Activated CD4-positive, alpha-beta T cell treated with anti-CD3 and anti-CD28 coated beads, Interleukin-2, amount 10 ng/mL, durations not matched to agents 24 days and 14 days (primary cell): ENCODE measurements around the gene TULP3. TPM values are rescaled to one million over a fixed set of nuclear protein-coding genes. Genes with fewer than 3 reads are reported as not detected.
A peak's percentile ranks its signal among the peaks of the same experiment; 100 is the strongest.
"Not testable (repeated sequence)": the region's sequence is repeated elsewhere in the genome, so short reads cannot be mapped to it uniquely, and the experiment has no call there.

Experiments used
- DNase-seq: peaks from one replicate; pipeline ENCODE4 v3.0.0; 2022
- H3K27ac Mint-ChIP-seq: one replicate; pipeline ENCODE4 v1.8.0; 2022; ENCODE audit warnings: mild to moderate bottlenecking, mixed read lengths
- H3K27me3 Mint-ChIP-seq: one replicate; pipeline ENCODE4 v1.8.0; 2022; ENCODE audit warnings: mixed read lengths
- H3K36me3 Mint-ChIP-seq: one replicate; pipeline ENCODE4 v1.8.0; 2022; ENCODE audit warnings: low read depth, mild to moderate bottlenecking, mixed read lengths
- H3K4me1 Mint-ChIP-seq: one replicate; pipeline ENCODE4 v1.8.0; 2021; ENCODE audit warnings: mixed read lengths
- H3K4me3 Mint-ChIP-seq: one replicate; pipeline ENCODE4 v1.8.0; 2022; ENCODE audit warnings: mild to moderate bottlenecking, moderate library complexity, mixed read lengths
- H3K9me3 Mint-ChIP-seq: one replicate; pipeline ENCODE4 v1.8.0; 2021; ENCODE audit warnings: mixed read lengths
- intact Hi-C: fragments of 100-400 bp; cut with micrococcal nuclease; formaldehyde crosslinking; loops from one replicate; pipeline ENCODE4 v1.15.1; 2023
- total RNA-seq: library from RNA; stranded (reverse); gene quantifications from 2 replicates; pipeline ENCODE4 v1.2.3, GENCODE V29; 2022

The TULP3 gene
- total RNA-seq, 1 donor from 2014 or later, result 7.8 TPM

GRCh38 chr12:2858944-2859421 is 31.7 kb upstream of the TULP3 start:
- intact Hi-C loops, result no loop called here

GRCh38 chr12:2860170-2860569 is 30.5 kb upstream of the TULP3 start:
- no peak for DNase-seq
- Mint-ChIP-seq H3K27ac (no peak overlapping the region), H3K27me3 (no peaks in the 10 kb centered on the region), H3K4me1 (no peaks in the 10 kb centered on the region), H3K4me3 (no peak overlapping the region), H3K36me3 (peaks cover 50% of the 10 kb centered on the region), H3K9me3 (no peaks in the 10 kb centered on the region)
- intact Hi-C loops, result no loop called here

More at GRCh38 chr12:2858944-2859421, 31.7 kb upstream of the TULP3 start:
- Mint-ChIP-seq H3K9me3 (no peaks in the 10 kb centered on the region), H3K4me3 (no peak overlapping the region), H3K27ac (no peak overlapping the region), H3K4me1 (no peaks in the 10 kb centered on the region), H3K27me3 (no peaks in the 10 kb centered on the region), H3K36me3 (peaks cover 40% of the 10 kb centered on the region)
- no peak for DNase-seq

DNA sequence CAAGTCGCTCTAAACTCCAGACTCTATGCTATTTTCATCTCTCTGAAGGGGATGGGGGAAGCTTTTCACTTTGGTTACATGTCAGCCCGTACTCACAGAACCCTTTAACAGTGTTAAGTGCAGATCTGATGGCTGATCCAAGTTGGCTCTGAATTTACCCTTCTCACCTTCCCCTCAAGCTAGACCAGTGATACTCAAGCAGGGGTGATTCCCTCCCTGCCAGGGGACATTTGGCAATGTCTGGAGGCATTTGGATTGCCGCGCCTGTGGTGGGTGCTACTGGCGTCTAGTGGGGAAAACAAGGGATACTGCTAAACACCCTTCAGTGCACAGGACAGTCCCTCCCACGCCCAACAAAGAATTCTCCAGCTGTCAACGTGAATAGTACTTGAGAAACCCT is 27.8 kb upstream of the TULP3 start:
- no peak overlapping the region for H3K4me3 Mint-ChIP-seq
- DNase-seq, result no peak
- intact Hi-C loops, result no loop called here
- no peaks in the 10 kb centered on the region for H3K9me3 Mint-ChIP-seq
- H3K27me3 Mint-ChIP-seq, result no peaks in the 10 kb centered on the region
- H3K36me3 Mint-ChIP-seq, result peaks cover 65% of the 10 kb centered on the region
- H3K4me1 Mint-ChIP-seq, result peaks cover 4% of the 10 kb centered on the region
- no peak overlapping the region for H3K27ac Mint-ChIP-seq

GRCh38 chr12:2863402-2863801 is 27.3 kb upstream of the TULP3 start:
- H3K4me3 Mint-ChIP-seq, H3K27me3 Mint-ChIP-seq, H3K4me1 Mint-ChIP-seq, DNase-seq, H3K27ac Mint-ChIP-seq, H3K9me3 Mint-ChIP-seq, intact Hi-C loops: not testable (repeated sequence)
- H3K36me3 Mint-ChIP-seq, result peaks cover 66% of the 10 kb centered on the region

DNA sequence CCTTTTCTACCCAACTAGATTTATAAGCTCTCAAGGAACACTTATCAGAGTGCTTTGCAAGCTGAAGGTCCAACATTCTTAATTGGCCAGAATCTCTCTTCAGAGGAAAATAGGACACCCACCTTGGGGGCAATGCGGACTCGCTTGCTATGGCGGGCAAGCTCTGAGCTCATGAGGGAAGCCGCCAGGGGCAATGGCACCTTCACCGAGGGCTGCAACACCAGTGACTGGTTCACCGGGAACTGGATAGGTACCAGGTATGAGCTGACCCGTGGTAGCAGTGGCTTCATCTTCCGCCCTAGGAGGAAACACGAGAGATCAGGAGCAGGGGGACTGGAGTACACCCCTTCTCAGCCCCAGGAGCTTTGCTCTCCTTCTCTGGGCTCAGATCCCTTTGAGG is 26.5 kb upstream of the TULP3 start:
- Mint-ChIP-seq H3K36me3 (peaks cover 66% of the 10 kb centered on the region), H3K27ac (no peak overlapping the region), H3K4me1 (peaks cover 13% of the 10 kb centered on the region), H3K9me3 (no peaks in the 10 kb centered on the region), H3K27me3 (no peaks in the 10 kb centered on the region), H3K4me3 (no peak overlapping the region)
- DNase-seq, result no peak
- intact Hi-C loops, result no loop called here

- Mint-ChIP-seq H3K4me1 (peaks cover 19% of the 10 kb centered on the region), H3K36me3 (peaks cover 56% of the 10 kb centered on the region)
- H3K27me3 Mint-ChIP-seq, result not testable (repeated sequence)
Observed at GRCh38 chr12:2868986-2869632, 21.6 kb upstream of the TULP3 start.

DNA sequence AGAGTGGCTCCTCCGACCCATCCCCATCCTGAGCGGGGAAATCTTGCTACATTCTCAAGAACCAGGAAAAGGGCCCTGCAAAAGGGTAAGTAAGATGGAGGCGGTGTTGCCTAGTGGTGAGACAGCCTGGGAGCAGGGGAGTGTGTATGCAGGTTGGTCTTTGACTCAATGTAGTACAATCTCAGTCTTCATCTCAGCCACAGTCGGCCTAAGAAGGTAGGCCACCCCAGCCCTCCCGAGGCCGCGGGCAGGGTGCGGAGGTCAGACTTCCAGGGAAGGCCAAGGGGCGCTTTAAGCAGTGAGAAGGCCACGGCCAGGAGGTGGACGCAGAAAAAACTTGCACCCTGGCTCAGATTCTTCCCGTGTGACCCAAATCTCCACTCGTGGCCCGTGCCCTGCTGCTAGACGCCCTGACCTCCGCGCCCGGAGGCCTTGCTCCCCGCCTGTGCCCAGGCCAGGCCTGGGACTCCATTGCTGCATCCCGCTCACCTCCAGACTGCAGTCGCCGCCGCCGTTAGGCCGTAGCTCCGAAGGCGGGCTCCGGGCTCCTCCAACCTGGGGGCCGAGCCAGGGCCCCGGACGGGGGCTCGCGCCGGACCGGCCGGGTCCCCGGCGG is 14.2 kb upstream of the TULP3 start:
- Mint-ChIP-seq H3K4me3 (peak overlapping the region; percentile 87), H3K9me3 (no peaks in the 10 kb centered on the region), H3K27ac (peak overlapping the region; percentile 88), H3K36me3 (peaks cover 50% of the 10 kb centered on the region), H3K4me1 (peaks cover 43% of the 10 kb centered on the region), H3K27me3 (no peaks in the 10 kb centered on the region)
- peak; percentile 78 for DNase-seq
- intact Hi-C loops, result loop anchor here (1.0 to 5.0 kb wide), 4 partner anchors 8 to 184 kb away; partner anchors contain the start of genes ITFG2 and TULP3

More at GRCh38 chr12:2868986-2869632, 21.6 kb upstream of the TULP3 start:
- H3K4me3 Mint-ChIP-seq, DNase-seq, H3K9me3 Mint-ChIP-seq: not testable (repeated sequence)
- peak overlapping the region; percentile 94 for H3K27ac Mint-ChIP-seq
- intact Hi-C loops, result loop anchor here (1.0 to 2.0 kb wide), 3 partner anchors 7 to 56 kb away; partner anchors contain the start of genes ITFG2 and TULP3

DNA sequence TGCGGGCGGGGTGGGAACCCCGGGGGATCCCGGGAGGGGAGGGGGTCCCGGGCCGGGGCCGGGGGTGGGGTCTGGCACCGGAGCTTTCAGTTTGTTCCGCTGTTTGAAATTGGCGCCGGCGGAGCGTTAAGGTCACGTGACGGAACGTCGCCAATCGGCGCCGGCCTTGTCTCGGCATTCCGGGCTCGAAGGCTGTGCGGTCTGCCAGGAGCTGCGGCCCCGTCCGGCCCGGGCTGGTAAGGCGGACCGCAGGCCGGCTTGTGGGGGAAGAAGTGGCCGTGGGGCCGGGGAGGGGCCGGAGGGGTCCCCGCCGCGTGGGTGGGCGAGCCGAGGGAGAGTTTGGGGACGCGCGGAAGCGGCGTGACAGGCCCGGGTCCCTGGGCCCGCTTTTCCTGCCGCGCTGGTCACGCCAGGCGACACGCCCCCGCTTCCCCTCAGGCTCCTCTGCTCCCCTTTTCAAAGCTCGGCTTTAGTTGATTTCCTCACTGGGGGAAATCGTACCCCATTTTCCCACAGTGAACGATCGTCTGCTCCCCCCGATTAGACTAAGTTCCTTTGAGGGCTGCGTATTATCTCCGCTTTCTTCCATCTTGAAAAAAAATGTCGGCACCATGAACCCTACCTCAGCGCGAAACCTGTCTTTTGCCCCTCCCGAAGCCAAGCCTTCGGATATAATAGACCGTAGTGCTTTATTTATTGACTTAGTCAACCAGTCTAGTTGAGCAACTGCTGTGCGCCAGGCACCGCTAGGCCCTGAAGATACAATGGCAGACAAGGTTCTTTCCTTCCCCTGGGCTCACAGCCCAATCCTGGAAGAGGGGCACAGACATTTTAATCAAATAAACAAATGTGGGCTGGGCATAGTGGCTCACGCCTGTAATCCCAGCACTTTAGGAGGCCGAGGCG is 13.4 kb upstream of the TULP3 start, which contains the start of the genes FOXM1 and RHNO1:
Gene FOXM1 (minus strand): TSS at position 128 of the 906 bp plus-strand sequence. CDS start 2,696 bp downstream, outside the sequence.
Gene RHNO1 (plus strand): TSS at position 177 of the 906 bp plus-strand sequence. CDS start 8,144 bp downstream, outside the sequence.
- Mint-ChIP-seq H3K27ac (peak within 1 kb of the TSS; percentile 98), H3K4me3 (peak within 1 kb of the TSS; percentile 87), H3K9me3 (no peaks in the 10 kb centered on the region), H3K4me1 (peaks cover 44% of the 10 kb centered on the region), H3K36me3 (peaks cover 47% of the 10 kb centered on the region), H3K27me3 (no peaks in the 10 kb centered on the region)
- DNase-seq, result peak; percentile 97
- intact Hi-C loops, result loop anchor here (1.0 to 5.0 kb wide), 2 partner anchors 13 to 185 kb away; partner anchors contain the start of gene TULP3

DNA sequence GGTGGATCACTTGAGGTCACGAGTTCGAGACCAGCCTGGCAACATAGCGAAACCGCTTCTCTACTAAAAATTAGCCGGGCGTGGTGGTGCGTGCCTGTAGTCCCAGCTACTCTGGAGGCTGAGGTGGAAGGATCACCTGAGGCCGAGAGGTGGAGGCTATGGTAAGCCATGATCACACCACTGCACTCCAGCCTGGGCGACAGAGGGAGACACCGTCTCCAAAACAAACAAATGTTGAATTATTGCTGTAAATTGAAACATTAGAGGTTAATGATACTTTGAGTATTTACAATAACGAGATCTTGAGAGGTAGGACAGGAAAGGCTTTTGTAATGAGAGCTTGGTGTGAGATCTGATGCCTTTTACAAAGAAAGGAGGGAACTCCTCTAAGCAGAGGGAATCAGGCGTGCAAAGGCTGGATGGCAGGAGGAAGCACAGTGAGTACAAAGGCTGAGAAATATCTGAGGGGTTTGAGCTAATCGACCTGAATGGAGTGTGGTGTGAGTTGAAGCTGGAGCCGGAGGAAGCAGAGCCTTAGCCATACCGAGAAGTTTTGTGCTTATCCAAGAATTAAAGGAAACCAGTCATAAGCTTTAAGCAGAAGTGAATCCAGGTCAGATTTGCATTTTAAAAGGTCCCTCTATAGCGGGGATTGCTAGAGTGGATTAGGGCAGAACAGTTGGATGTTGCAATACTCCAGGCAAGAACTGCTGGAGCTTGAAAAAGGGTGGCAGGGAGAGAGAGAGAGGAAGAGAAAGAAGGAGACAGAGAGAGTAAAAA is 12.5 kb upstream of the TULP3 start:
- H3K36me3 Mint-ChIP-seq, result peaks cover 43% of the 10 kb centered on the region
- DNase-seq, result no peak
- peak overlapping the region; percentile 98 for H3K27ac Mint-ChIP-seq
- peaks cover 49% of the 10 kb centered on the region for H3K4me1 Mint-ChIP-seq
- no peaks in the 10 kb centered on the region for H3K9me3 Mint-ChIP-seq
- peak overlapping the region; percentile 87 for H3K4me3 Mint-ChIP-seq
- intact Hi-C loops, result loop anchor here (1.0 to 5.0 kb wide), 2 partner anchors 12 to 186 kb away; partner anchors contain the start of gene TULP3
- H3K27me3 Mint-ChIP-seq, result no peaks in the 10 kb centered on the region

DNA sequence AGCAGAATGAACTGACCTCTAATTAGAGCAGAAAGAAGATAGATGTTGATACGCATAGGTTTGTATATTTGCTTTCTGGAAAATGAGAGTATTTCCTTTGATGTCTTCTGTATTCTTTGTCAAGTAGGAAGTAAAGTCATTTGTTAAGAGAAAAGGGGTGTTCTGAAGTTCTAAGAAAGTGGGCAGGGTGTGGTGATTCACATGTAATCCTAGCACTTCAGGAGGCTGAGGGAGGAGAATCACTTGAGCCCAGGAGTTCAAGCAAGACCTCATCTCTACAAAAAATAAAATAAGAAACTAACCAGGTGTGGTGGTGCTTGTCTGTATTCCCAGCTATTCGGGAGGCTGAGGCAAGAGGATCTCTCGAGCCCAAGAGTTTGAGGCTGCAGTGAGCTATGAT is 10.8 kb upstream of the TULP3 start:
- peak overlapping the region; percentile 78 for H3K27ac Mint-ChIP-seq
- DNase-seq, result peak; percentile 70
- intact Hi-C loops, result loop anchor here (5.0 kb wide), 1 partner anchor 188 kb away; no protein-coding TSS in a partner anchor
- peaks cover 50% of the 10 kb centered on the region for H3K4me1 Mint-ChIP-seq
- peaks cover 37% of the 10 kb centered on the region for H3K36me3 Mint-ChIP-seq
- H3K4me3 Mint-ChIP-seq, result peak overlapping the region; percentile 87
- no peaks in the 10 kb centered on the region for H3K27me3 Mint-ChIP-seq
- no peaks in the 10 kb centered on the region for H3K9me3 Mint-ChIP-seq

GRCh38 chr12:2884810-2885209 is 5.9 kb upstream of the TULP3 start:
- no peaks in the 10 kb centered on the region for H3K27me3 Mint-ChIP-seq
- peaks cover 38% of the 10 kb centered on the region for H3K36me3 Mint-ChIP-seq
- no peak for DNase-seq
- peak overlapping the region; percentile 7 for H3K27ac Mint-ChIP-seq
- intact Hi-C loops, result loop anchor here (1.0 to 2.0 kb wide), 2 partner anchors 59 to 156 kb away; no protein-coding TSS in a partner anchor
- no peak overlapping the region for H3K4me3 Mint-ChIP-seq
- H3K9me3 Mint-ChIP-seq, result no peaks in the 10 kb centered on the region
- peaks cover 39% of the 10 kb centered on the region for H3K4me1 Mint-ChIP-seq

- H3K9me3 Mint-ChIP-seq, result no peaks in the 10 kb centered on the region
- H3K27me3 Mint-ChIP-seq, result peaks cover 2% of the 10 kb centered on the region
- H3K27ac Mint-ChIP-seq, result no peak overlapping the region
- no peak overlapping the region for H3K4me3 Mint-ChIP-seq
- peaks cover 44% of the 10 kb centered on the region for H3K4me1 Mint-ChIP-seq
- intact Hi-C loops, result no loop called here
- DNase-seq, result no peak
- H3K36me3 Mint-ChIP-seq, result peaks cover 35% of the 10 kb centered on the region
Observed at GRCh38 chr12:2886768-2887450, 3.8 kb upstream of the TULP3 start.
